ENCODE data around the gene KRTAP4-3. TPM values are rescaled to one million over a fixed set of nuclear protein-coding genes. Genes with fewer than 3 reads are reported as not detected.
"Not testable (repeated sequence)": the region's sequence is repeated elsewhere in the genome, so short reads cannot be mapped to it uniquely, and the experiment has no call there.

The KRTAP4-3 gene
- polyA plus RNA-seq, 4 donors, result not detected

GRCh38 chr17:41160190-41160589 is 7.8 kb downstream of the KRTAP4-3 start:
- DNase-seq (ENCODE audit: low read depth in 4 of 4, low spot score in 3 of 4), result not testable (repeated sequence)

DNA sequence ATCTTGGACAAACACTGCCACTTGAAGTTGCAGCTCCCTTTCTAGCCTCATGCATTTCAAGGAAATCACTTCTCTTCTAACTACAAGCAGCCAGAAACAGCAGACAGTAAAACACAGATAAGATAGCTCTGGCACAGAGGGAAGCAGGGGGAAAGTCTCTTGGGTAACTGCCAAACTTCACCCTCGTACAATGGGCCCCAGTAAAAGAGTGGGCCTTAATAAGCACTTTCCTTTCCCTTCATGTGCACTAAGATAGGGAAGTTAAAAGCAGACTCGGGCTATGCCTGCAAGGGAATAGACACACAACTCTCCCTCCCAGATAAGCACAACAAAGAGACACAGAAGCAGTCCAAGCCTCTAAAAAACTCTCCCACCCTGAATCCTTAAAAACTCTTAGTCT is 14.2 kb downstream of the KRTAP4-3 start:
- DNase-seq (ENCODE audit: low read depth in 4 of 4, low spot score in 3 of 4), result no peak

DNA sequence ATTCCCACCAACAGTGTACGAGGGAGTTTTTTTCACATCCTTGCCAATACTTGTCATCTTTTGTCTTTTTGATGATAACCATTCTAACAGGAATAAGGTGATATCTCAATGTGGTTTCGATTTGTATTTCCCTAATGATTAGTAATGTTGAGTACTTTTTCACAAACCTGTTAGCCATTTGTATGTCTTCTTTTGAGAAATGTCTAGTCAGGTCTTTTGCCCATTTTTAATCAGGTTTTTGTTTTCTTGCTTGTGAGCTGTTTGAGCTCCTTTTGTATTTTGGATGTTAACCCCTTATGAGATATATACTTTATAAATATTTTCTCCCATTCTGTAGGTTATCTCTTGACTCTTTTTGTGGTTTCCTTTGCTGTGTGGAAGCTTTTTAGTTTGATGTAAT is 16.5 kb downstream of the KRTAP4-3 start:
- no peak for DNase-seq (ENCODE audit: low read depth in 4 of 4, low spot score in 3 of 4)

DNA sequence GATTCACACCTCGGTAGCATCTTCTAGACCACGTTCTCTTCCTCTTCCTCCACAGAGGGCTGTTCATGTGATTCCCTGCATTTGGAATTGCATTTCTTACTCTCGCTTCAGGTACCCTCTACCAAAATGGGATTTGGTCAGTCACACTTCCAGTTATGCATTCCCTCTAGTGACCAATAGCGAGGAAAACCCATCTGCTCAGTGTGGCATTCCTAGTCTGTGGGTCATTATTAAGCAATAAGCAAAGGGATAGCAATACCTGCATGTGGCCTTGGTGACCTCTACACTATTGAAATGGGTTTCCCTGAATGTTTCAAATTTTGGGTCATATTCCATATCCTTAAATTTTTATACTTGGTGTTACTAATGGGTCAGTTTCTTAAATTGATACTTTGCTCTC is 18.0 kb downstream of the KRTAP4-3 start:
- DNase-seq (ENCODE audit: low read depth in 4 of 4, low spot score in 3 of 4), result no peak

DNA sequence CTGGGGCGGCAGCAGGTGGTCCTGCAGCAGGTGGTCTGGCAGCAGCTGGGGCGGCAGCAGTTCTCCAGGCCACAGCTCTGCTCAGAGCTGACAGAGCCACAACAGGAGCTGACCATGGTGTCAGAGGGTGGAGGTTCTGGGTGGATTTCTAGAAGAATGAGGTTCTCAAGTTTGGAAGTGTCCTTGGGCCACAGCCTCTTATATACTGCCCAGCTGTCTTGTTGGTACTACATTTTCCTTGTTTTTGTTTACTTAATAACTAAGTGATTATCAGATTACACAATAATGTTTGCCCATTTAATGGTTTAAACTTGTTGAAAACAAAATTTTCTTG is 18.4 kb downstream of the KRTAP4-3 start, which contains the start of gene KRTAP4-5:
Gene KRTAP4-5 (minus strand): TSS at position 174 of the 334 bp plus-strand sequence. CDS start 58 bp downstream, at position 116.
- no peak for DNase-seq (ENCODE audit: low read depth in 4 of 4, low spot score in 3 of 4)

GRCh38 chr17:41148971-41149651 is 18.9 kb downstream of the KRTAP4-3 start:
- DNase-seq (ENCODE audit: low read depth in 4 of 4, low spot score in 3 of 4), result not testable (repeated sequence)

GRCh38 chr17:41147531-41148204 is 20.4 kb downstream of the KRTAP4-3 start:
- no peak for DNase-seq (ENCODE audit: low read depth in 4 of 4, low spot score in 3 of 4)

DNA sequence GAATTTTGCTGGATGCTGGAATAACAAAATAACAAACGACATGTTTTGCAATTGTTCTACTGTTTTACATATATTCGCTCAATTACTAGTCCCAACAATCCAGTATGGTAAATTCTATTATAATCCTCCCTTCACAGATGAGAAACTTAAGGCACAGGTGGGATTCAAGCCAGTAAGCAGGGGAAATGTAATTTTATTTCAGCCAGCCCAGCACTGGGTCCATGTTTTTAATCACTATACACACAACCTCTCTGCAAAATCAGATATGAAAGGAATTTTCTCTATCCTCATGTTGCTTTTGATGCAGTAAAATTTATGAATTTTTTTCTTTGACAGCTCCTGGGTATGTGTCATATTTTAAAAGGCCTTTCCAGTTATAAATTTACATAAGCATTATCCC is 22.8 kb downstream of the KRTAP4-3 start:
- DNase-seq (ENCODE audit: low read depth in 4 of 4, low spot score in 3 of 4), result no peak

- no peak for DNase-seq (ENCODE audit: low read depth in 4 of 4, low spot score in 3 of 4)
These were observed 23.2 kb downstream of the KRTAP4-3 start for GRCh38 chr17:41144846-41145245.

- no peak for DNase-seq (ENCODE audit: low read depth in 4 of 4, low spot score in 3 of 4)
These were observed 26.7 kb downstream of the KRTAP4-3 start for GRCh38 chr17:41141361-41141760.

- DNase-seq (ENCODE audit: low read depth in 4 of 4, low spot score in 3 of 4), result no peak
These were observed 27.5 kb downstream of the KRTAP4-3 start, which contains the start of gene KRTAP4-6 for GRCh38 chr17:41140360-41141131. KRTAP4-6 (minus strand) TSS chr17:41140544; CDS start chr17:41140487, 57 bp downstream.

DNA sequence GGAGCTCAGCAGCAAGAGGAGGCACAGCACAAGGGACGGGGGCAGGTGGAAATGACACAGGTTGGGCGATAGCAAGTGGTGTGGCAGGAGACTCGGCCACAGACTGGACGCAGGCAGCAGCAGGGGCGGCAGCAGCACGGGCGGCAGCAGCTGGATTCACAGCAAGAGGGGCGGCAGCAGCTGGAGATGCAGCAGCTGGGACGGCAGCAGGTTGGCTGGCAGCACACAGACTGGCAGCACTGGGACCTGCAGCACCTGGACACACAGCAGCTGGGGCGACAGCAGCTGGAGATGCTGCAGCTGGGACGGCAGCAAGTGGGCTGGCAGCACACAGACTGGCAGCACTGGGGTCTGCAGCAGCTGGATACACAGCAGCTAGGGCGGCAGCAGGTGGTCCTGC is 28.2 kb downstream of the KRTAP4-3 start:
- DNase-seq (ENCODE audit: low read depth in 4 of 4, low spot score in 3 of 4), result not testable (repeated sequence)

DNA sequence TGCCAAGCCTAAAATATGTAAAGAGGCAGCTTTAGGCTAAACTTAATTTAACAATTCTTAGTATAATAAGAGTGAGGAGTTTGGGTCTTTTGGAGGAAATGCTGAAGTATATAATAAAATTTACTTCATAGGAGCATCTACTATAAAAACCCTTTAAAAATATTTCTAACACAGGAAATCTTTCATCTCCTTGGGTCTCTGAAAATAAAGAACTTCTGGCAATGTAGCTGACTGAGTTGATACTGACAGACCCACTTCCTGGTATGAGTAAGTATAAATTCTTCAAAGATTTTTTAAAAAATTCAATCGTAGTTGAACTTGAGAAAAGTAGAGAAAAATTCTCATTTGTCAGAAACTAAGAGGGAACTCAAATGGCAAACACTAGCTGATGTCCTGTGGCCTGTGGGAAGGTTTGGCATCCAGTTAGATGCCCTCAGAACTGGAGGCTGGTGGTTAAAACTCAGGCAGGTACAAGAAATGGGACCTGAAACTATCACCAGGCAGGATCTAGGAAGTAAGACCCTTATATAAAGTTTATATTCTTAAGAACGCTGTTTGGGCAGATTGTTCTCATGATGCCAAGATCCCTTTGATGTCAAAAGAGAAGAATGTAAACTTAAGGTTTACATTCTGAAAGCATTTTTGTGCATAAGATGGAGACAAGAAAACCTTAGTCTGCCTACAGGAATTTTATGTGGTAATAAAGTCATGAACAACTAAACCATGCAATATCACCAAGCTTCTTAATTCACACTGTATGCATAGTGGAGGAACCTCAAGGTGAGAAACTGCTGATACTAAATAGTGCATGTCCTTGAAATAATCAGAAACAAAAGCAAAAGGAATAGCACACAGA is 33.9 kb downstream of the KRTAP4-3 start:
- no peak for DNase-seq (ENCODE audit: low read depth in 4 of 4, low spot score in 3 of 4)

GRCh38 chr17:41131979-41132378 is 36.0 kb downstream of the KRTAP4-3 start:
- no peak for DNase-seq (ENCODE audit: low read depth in 4 of 4, low spot score in 3 of 4)

- DNase-seq (ENCODE audit: low read depth in 4 of 4, low spot score in 3 of 4), result no peak
These were observed 40.6 kb downstream of the KRTAP4-3 start for GRCh38 chr17:41127371-41127770.

DNA sequence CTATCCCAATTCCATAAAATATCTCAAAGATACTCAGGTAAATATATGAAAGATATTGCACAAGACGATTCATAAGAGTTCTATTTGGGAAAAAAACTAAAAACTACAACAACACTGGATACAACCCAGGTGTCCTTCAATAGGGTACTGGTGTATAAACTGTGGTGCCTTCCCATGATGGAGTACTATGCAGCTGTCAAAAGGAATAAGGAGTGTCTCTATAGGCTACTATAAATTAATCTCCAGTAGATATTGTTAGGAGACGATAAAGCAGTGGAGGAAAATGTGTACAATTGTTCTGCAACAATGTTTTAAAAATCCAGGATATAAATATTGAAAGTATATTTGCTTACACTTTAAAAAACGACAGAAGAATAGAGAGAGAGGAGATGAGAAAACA is 41.6 kb downstream of the KRTAP4-3 start:
- DNase-seq (ENCODE audit: low read depth in 4 of 4, low spot score in 3 of 4), result no peak

DNA sequence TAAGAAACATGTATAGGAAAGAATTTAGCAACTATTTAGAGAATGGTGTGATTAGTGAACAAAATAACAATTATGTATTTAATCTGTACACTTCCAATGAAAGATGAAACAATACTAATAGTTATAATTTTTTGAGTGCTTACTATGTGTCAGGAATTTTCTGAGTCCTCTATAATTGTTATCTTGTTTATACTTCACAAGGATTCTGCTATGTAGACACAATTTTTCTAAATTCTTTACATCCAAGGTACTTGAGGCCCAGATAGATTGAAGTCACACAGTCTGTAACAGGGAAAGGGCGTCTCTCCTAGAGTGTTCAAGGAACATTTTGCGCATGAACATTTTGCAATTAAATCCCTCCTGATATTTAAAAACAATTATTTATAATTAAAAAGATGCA is 43.0 kb downstream of the KRTAP4-3 start:
- no peak for DNase-seq (ENCODE audit: low read depth in 4 of 4, low spot score in 3 of 4)

DNA sequence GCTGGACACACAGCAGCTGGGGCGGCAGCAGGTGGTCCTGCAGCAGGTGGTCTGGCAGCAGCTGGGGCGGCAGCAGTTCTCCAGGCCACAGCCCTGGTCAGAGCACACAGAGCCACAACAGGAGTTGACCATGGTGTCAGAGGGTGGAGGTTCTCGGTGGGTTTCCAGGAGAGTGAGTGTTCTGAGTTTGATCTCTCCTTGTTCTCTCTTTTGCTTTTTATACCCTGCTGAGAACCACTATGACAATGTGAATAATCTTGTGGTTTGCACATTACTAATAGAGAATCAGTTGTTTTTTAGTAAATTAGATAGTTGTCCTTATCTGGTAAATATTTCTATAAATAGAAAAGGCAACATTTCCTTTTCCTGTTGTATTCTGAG is 44.0 kb downstream of the KRTAP4-3 start, which contains the start of gene KRTAP4-12:
Gene KRTAP4-12 (minus strand): TSS at position 192 of the 381 bp plus-strand sequence. CDS start 60 bp downstream, at position 132.
- DNase-seq (ENCODE audit: low read depth in 4 of 4, low spot score in 3 of 4), result not testable (repeated sequence)

DNA sequence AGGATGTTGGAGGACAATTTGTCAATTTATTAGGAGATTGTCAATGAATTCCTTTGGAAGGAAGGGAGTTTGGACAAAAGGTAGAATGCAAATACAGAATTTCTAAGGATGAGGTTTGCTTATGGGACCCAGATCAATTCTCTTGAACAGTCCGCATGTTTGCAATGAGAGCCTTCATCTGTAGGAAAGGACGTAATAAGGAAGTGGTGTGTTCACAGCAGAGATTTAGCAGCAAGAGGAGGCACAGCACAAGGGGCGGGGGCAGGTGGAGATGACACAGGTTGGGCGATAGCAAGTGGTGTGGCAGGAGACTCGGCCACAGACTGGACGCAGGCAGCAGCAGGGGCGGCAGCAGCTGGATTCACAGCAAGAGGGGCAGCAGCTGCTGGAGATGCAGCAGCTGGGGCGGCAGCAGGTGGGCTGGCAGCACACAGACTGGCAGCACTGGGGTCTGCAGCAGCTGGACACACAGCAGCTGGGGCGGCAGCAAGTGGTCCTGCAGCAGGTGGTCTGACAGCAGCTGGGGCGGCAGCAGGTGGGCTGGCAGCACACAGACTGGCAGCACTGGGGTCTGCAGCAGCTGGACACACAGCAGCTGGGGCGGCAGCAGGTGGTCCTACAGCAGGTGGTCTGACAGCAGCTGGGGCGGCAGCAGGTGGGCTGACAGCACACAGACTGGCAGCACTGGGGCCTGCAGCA is 44.6 kb downstream of the KRTAP4-3 start:
- not testable (repeated sequence) for DNase-seq (ENCODE audit: low read depth in 4 of 4, low spot score in 3 of 4)

DNA sequence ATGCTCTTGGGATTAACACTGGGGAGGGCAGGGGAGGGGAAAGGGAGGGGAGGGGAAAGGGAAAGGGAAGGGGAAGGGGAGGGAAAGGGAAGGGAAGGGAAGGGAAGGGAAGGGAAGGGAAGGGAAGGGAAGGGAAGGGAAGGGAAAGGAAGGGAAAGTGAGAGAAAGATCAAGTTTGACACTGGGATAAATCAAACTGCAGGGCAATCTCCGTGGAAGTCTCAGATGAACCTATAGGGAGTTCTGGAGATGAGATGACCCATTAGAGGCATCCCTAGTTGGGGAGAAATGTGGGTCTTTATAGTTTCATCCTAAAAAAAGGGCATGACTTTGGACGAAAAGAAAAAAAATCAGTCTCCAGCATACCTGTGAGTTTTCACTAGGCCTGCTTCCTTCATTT is 46.3 kb downstream of the KRTAP4-3 start:
- no peak for DNase-seq (ENCODE audit: low read depth in 4 of 4, low spot score in 3 of 4)

All from left renal pelvis (tissue), 4 donors.